ENCODE measurements around the gene ARFGAP1. TPM values are rescaled to one million over a fixed set of nuclear protein-coding genes. Genes with fewer than 3 reads are reported as not detected.

The ARFGAP1 gene
- total and polyA plus RNA-seq, 4 donors = 47.0 to 108 (median 87.6) TPM

- Histone ChIP-seq H3K4me3 (no peak overlapping the region), H3K27me3 (ENCODE audit: control insufficient read depth in 3 of 3, insufficient read depth in 3 of 3, low read length in 2 of 3) (peaks cover 0 to 10% (median 0%) of the 10 kb centered on the region in 3 donors), H3K27ac (ENCODE audit: low read depth in 1 of 2, low read length in 1 of 2) (no peak overlapping the region), H3K4me1 (ENCODE audit: control insufficient read depth in 5 of 5, insufficient read depth in 5 of 5, low read length in 5 of 5) (peaks cover 0 to 26% (median 0%) of the 10 kb centered on the region in 5 donors), H3K9ac (ENCODE audit: insufficient read depth in 1 of 2, low read length in 2 of 2) (no peak overlapping the region), H3K9me3 (ENCODE audit: control insufficient read depth in 4 of 4, insufficient read depth in 3 of 4, low read length in 3 of 4) (peaks cover 0 to 5% (median 0%) of the 10 kb centered on the region in 4 donors), H3K36me3 (ENCODE audit: control insufficient read depth in 4 of 4, insufficient read depth in 4 of 4, low read length in 4 of 4) (no peaks in the 10 kb centered on the region)
- no peak for DNase-seq
- 84 to 89% methylated on average over 12 of the region's 12 CpGs for WGBS, 2 donors
- TF ChIP-seq, protein P1, sequence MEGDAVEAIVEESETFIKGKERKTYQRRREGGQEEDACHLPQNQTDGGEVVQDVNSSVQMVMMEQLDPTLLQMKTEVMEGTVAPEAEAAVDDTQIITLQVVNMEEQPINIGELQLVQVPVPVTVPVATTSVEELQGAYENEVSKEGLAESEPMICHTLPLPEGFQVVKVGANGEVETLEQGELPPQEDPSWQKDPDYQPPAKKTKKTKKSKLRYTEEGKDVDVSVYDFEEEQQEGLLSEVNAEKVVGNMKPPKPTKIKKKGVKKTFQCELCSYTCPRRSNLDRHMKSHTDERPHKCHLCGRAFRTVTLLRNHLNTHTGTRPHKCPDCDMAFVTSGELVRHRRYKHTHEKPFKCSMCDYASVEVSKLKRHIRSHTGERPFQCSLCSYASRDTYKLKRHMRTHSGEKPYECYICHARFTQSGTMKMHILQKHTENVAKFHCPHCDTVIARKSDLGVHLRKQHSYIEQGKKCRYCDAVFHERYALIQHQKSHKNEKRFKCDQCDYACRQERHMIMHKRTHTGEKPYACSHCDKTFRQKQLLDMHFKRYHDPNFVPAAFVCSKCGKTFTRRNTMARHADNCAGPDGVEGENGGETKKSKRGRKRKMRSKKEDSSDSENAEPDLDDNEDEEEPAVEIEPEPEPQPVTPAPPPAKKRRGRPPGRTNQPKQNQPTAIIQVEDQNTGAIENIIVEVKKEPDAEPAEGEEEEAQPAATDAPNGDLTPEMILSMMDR (IDR thresholded peaks at IDR 0.05; ENCODE audit: control extremely low read depth, extremely low read depth) = no peak
- no peak for ATAC-seq (ENCODE audit: insufficient read depth, low FRiP score)
Observed at GRCh38 chr20:63294536-63294900, 21.9 kb downstream of the ARFGAP1 start.

GRCh38 chr20:63295018-63295417, 22.4 kb downstream of the ARFGAP1 start:
- Histone ChIP-seq H3K9me3 (ENCODE audit: control insufficient read depth in 4 of 4, insufficient read depth in 3 of 4, low read length in 3 of 4) (peaks cover 0 to 5% (median 0%) of the 10 kb centered on the region in 4 donors), H3K4me1 (ENCODE audit: control insufficient read depth in 5 of 5, insufficient read depth in 5 of 5, low read length in 5 of 5) (peaks cover 0 to 26% (median 0%) of the 10 kb centered on the region in 5 donors), H3K27ac (ENCODE audit: low read depth in 1 of 2, low read length in 1 of 2) (no peak overlapping the region), H3K27me3 (ENCODE audit: control insufficient read depth in 3 of 3, insufficient read depth in 3 of 3, low read length in 2 of 3) (peaks cover 0 to 11% (median 0%) of the 10 kb centered on the region in 3 donors), H3K36me3 (ENCODE audit: control insufficient read depth in 4 of 4, insufficient read depth in 4 of 4, low read length in 4 of 4) (no peaks in the 10 kb centered on the region), H3K9ac (ENCODE audit: insufficient read depth in 1 of 2, low read length in 2 of 2) (no peak overlapping the region), H3K4me3 (no peak overlapping the region)
- 45 to 47% methylated on average over 19 of the region's 19 CpGs for WGBS, 2 donors
- TF ChIP-seq, protein P1 (IDR thresholded peaks at IDR 0.05; ENCODE audit: control extremely low read depth, extremely low read depth) = no peak
- no peak for DNase-seq
- ATAC-seq (ENCODE audit: insufficient read depth, low FRiP score) = no peak

DNA sequence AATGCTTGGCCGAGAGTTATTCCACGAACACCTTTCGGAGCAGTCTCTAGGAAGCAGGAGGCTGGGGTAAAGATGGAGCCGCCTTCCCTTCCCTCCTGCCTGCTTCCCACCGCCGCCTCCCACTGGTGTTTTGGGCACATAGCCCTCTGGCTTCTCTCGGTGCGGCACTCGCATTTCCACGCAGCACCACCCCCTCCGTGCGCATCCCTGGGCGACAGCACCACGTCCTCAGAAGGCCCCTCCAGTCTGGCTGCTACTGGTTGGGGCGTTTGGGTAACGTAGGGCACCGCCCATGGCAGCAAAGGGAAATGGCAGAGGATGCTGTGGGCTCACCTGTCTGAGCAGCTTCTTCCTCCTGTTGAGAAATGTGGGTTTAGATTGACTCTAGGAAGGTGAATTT, 22.8 kb downstream of the ARFGAP1 start:
- Histone ChIP-seq H3K4me1 (ENCODE audit: control insufficient read depth in 5 of 5, insufficient read depth in 5 of 5, low read length in 5 of 5) (peaks cover 0 to 26% (median 0%) of the 10 kb centered on the region in 5 donors), H3K36me3 (ENCODE audit: control insufficient read depth in 4 of 4, insufficient read depth in 4 of 4, low read length in 4 of 4) (no peaks in the 10 kb centered on the region), H3K27me3 (ENCODE audit: control insufficient read depth in 3 of 3, insufficient read depth in 3 of 3, low read length in 2 of 3) (peaks cover 0 to 11% (median 0%) of the 10 kb centered on the region in 3 donors), H3K27ac (ENCODE audit: low read depth in 1 of 2, low read length in 1 of 2) (no peak overlapping the region), H3K4me3 (no peak overlapping the region), H3K9me3 (ENCODE audit: control insufficient read depth in 4 of 4, insufficient read depth in 3 of 4, low read length in 3 of 4) (peaks cover 0 to 5% (median 0%) of the 10 kb centered on the region in 4 donors), H3K9ac (ENCODE audit: insufficient read depth in 1 of 2, low read length in 2 of 2) (no peak overlapping the region)
- ATAC-seq (ENCODE audit: insufficient read depth, low FRiP score) = no peak
- 25 to 27% methylated on average over 17 of the region's 17 CpGs for WGBS, 2 donors
- TF ChIP-seq, protein P1 (IDR thresholded peaks at IDR 0.05; ENCODE audit: control extremely low read depth, extremely low read depth) = no peak
- no peak for DNase-seq

DNA sequence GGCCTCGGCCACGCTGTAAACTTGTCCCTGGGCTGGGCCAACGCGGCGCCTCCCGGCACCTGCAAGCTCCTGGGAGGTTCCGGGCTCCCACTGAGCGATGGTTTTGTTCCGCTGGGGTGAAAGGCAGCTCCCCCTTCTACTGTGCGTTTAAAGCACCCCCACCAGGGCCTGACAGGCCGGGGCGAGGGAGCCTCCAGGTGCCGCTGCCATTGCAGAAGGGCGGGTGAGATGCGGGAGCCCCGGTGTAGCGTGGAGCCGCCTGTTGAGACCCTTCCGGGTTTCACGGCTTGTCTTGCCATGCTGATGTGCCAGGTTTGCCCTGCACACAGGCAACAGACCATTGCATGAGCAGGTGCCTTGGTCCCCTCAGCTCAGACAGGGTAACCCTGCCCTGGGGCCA, 23.2 kb downstream of the ARFGAP1 start:
- Histone ChIP-seq H3K9ac (ENCODE audit: insufficient read depth in 1 of 2, low read length in 2 of 2) (no peak overlapping the region), H3K36me3 (ENCODE audit: control insufficient read depth in 4 of 4, insufficient read depth in 4 of 4, low read length in 4 of 4) (no peaks in the 10 kb centered on the region), H3K27me3 (ENCODE audit: control insufficient read depth in 3 of 3, insufficient read depth in 3 of 3, low read length in 2 of 3) (peaks cover 0 to 11% (median 0%) of the 10 kb centered on the region in 3 donors), H3K4me3 (no peak overlapping the region), H3K4me1 (ENCODE audit: control insufficient read depth in 5 of 5, insufficient read depth in 5 of 5, low read length in 5 of 5) (peaks cover 0 to 23% (median 0%) of the 10 kb centered on the region in 5 donors), H3K9me3 (ENCODE audit: control insufficient read depth in 4 of 4, insufficient read depth in 3 of 4, low read length in 3 of 4) (peaks cover 0 to 5% (median 0%) of the 10 kb centered on the region in 4 donors), H3K27ac (ENCODE audit: low read depth in 1 of 2, low read length in 1 of 2) (no peak overlapping the region)
- ATAC-seq (ENCODE audit: insufficient read depth, low FRiP score) = no peak
- TF ChIP-seq, protein P1 (IDR thresholded peaks at IDR 0.05; ENCODE audit: control extremely low read depth, extremely low read depth) = no peak
- no peak for DNase-seq
- WGBS, 2 donors = 13 to 22% methylated on average over 20 of the region's 20 CpGs
